IPS-20b (cell line): ENCODE data around the gene ALDH3A2.

Experiments
- H3K27ac ChIP-seq: one replicate; pipeline ENCODE4 v1.5.1; 2013; ENCODE audit warnings: low read length
- H3K27me3 ChIP-seq: 2 replicates; pipeline ENCODE4 v1.6.1; 2013; ENCODE audit warnings: mild to moderate bottlenecking, low read length, inconsistent platforms; ENCODE audit not compliant: insufficient read depth
- H3K36me3 ChIP-seq: 2 replicates; pipeline ENCODE4 v1.6.1; 2013; ENCODE audit warnings: low read depth, mild to moderate bottlenecking, inconsistent platforms, low read length, moderate library complexity; ENCODE audit not compliant: insufficient read depth
- H3K4me1 ChIP-seq: 2 replicates; pipeline ENCODE4 v1.6.1; 2013; ENCODE audit warnings: mild to moderate bottlenecking, control low read depth, inconsistent platforms, low read length, moderate library complexity; ENCODE audit not compliant: insufficient read depth
- H3K4me3 ChIP-seq: 2 replicates; pipeline ENCODE4 v1.5.1; 2013; ENCODE audit warnings: mild to moderate bottlenecking, low read length, inconsistent platforms
- H3K9ac ChIP-seq: 2 replicates; pipeline ENCODE4 v1.6.1; 2013; ENCODE audit warnings: low read depth, mild to moderate bottlenecking, inconsistent platforms, low read length, moderate library complexity
- H3K9me3 ChIP-seq: 2 replicates; pipeline ENCODE4 v1.6.1; 2013; ENCODE audit warnings: mild to moderate bottlenecking, low read depth, low read length, inconsistent platforms; ENCODE audit not compliant: insufficient read depth

Gene ALDH3A2

DNA sequence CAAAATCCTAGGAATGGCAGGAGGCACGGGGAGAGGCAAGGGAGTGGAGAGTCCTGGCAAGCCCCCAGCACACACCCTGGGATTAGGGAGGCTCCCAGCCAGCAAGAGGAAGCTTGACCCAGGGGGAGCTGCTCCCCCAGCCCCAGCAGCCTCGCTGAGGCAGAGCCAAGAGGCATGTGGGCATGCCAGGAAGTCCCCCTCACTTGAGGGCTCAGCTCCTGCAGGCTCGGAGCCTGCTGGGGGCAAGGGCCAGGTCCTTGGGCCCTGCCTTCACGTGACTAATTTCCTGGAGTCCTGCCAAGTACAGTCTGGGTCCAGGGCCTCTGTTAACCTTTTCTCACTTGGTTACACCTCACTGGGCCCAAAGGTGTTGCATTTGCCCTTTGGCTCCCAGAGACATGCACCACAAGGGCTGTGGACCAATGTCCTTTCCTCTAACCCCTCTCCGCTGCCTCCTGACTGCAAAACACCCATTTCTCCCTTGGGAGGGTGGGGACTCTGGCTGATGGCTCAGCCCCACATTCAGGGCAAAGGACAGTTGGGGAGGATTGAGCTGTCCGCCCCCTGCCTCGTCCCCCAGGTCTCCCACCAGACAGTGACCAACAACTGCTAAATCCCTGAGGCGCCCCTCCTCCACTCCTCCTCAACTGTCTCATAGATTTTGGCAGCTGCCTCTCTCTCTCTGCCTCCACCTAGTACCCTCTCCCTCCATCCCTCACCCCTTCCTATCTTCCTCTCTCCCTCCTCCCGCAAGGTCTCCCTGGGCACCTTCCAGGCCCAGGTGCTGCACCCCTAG lies 72.3 kb downstream of the ALDH3A2 start:
- peaks cover 3% of the 10 kb centered on the region; the same call in 1 of the 2 replicates for H3K4me1 ChIP-seq
- no peak overlapping the region for H3K9ac ChIP-seq
- no peaks in the 10 kb centered on the region for H3K36me3 ChIP-seq
- no peak overlapping the region for H3K27ac ChIP-seq
- H3K27me3 ChIP-seq = no peaks in the 10 kb centered on the region
- H3K4me3 ChIP-seq = no peak overlapping the region
- H3K9me3 ChIP-seq = no peaks in the 10 kb centered on the region

DNA sequence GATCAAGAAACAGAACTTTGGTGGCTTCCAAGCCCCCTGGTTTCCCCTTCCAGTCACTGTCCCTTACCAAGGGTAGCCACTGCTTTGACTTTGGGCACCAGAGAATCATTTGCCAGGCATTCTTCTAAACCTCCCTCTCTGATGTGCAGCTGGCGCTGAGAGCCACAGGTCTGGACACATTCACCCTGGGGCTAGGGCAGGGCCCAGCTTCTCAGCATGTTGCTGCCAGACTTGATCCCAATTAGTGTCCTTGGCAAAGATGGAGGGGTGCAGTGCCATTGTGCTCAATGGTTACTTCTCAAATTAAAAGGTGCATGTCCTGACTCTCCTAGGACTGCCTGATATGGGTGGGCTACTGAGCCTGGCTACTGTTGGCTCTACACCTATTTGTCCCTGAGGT lies 75.4 kb downstream of the ALDH3A2 start:
- Histone ChIP-seq H3K27ac (no peak overlapping the region), H3K27me3 (no peaks in the 10 kb centered on the region), H3K9me3 (no peaks in the 10 kb centered on the region), H3K4me1 (no peaks in the 10 kb centered on the region), H3K9ac (no peak overlapping the region), H3K36me3 (no peaks in the 10 kb centered on the region), H3K4me3 (no peak overlapping the region)

DNA sequence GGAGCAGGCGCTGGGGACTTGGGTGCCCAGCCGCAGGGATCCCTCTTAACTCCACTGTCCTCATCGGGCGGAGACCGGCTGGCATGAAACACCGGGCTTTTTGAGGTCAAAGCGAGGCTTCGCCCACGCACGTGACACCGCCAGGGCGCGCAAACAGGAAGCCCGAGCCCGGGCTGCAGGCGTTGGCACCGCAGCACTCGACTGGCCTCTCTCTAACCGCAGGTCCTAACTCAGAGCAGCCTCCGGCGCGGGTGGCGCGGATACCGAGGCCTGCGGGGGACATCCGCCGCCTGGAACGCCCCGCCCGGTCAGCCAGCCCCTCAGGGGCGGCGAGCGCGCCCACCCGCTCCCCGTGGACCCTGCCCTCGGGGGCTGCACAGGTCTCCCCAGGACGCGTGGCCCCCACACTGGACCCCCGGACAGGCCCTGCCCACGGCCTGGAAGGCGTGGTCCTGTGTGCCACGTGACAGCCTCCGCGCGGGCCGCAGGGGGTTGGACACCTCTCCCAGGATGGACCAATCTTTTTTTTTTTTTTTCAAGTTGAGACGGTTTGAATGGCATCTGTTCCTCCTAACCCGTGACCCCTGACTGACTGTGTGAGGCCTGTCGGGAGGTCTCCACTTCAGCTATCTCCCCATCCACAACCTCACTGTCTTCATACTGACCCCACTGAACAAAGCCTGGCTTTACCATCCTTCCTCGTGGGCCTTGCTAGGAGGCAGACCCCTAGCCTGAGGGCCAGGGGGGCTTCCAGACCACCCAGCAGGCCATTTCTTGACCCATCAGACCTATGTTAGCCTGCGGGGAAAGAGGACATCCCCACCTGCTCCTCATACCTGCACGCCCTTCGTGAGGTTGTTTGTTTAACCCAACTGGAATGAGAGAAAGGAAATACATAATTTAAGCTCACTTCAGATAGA lies 76.2 kb downstream of the ALDH3A2 start:
- Histone ChIP-seq H3K9me3 (no peaks in the 10 kb centered on the region), H3K27me3 (no peaks in the 10 kb centered on the region), H3K4me3 (no peak overlapping the region), H3K27ac (no peak overlapping the region), H3K9ac (no peak overlapping the region), H3K36me3 (no peaks in the 10 kb centered on the region), H3K4me1 (no peaks in the 10 kb centered on the region)

DNA sequence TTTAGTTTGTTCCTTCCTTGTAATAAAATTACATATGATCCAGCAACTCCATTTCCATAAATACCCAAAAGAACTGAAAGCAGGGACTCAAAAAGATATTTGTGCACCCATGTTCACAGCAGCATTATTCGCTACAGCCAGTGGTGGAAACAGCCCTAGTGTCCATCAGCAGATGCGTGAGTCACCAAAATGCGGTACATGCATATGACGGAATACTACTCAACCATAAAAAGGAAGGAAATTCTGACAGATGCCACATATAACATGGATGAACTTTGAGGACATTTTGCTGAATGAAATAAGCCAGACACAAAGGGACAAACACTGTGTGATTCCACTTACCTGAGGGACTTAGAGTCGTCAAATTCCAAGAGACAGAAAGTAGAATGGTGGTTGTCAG lies 76.9 kb downstream of the ALDH3A2 start:
- Histone ChIP-seq H3K4me3 (no peak overlapping the region), H3K27me3 (no peaks in the 10 kb centered on the region), H3K9ac (no peak overlapping the region), H3K27ac (no peak overlapping the region), H3K36me3 (no peaks in the 10 kb centered on the region), H3K4me1 (no peaks in the 10 kb centered on the region), H3K9me3 (no peaks in the 10 kb centered on the region)

DNA sequence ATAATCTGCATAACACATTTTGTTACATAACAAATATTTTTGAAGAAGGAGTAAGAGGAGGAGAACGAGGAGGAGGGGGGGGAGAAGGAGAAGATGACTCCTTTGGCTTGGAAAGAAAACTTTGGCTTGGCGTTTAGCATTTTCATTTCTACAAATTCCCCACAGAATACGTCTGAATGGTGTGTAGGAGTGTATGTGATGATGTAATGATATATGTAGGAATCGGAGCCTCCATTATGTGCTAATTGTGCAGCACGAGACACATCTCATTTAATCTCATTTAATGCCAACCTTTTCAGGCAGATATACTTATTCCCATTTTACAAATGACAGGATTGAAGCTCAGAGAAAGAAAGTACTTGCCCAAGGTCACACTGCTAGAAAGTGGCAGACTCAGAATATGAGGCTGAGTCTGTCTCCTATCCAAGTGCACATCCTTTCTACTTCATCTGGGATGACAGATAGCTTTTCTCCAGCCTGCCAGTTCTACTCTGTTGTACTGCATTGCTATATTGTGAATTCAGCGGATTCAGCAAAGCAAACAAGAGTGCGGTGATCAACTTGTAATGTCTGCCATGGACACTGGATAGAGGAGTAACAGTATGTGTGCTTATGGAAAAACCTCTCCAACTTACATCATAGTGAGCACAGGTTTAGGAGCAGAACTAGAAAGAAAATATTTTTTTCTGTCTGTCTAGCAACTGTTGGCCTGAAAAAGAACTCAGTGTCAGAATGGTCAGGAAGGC lies 78.3 kb downstream of the ALDH3A2 start:
- Histone ChIP-seq H3K36me3 (no peaks in the 10 kb centered on the region), H3K27ac (no peak overlapping the region), H3K4me1 (no peaks in the 10 kb centered on the region), H3K9me3 (no peaks in the 10 kb centered on the region), H3K4me3 (no peak overlapping the region), H3K27me3 (no peaks in the 10 kb centered on the region), H3K9ac (no peak overlapping the region)
